Thymus (tissue), 11 donors: ENCODE results near the gene ZNF516. TPM values are rescaled to one million over a fixed set of nuclear protein-coding genes. Genes with fewer than 3 reads are reported as not detected.

Experiments used
- DNase-seq, 9 donors: peaks; one replicate each; pipeline ENCODE4 v3.0.0-alpha.2; 2013; ENCODE audit warnings: low spot score in 9 of 9, low read depth in 6 of 9, missing footprints in 1 of 9
- H3K27ac ChIP-seq, 2 donors: one replicate each; pipeline ENCODE4 v1.5.1; 2013; ENCODE audit warnings: control low read depth in 1 of 2, low read depth in 1 of 2, low read length in 1 of 2, mild to moderate bottlenecking in 1 of 2, moderate library complexity in 1 of 2
- H3K27me3 ChIP-seq, 2 donors: one replicate each; pipeline ENCODE4 v1.5.1; 2013; ENCODE audit warnings: low read length in 1 of 2; ENCODE audit not compliant: control insufficient read depth in 2 of 2, insufficient read depth in 1 of 2
- H3K36me3 ChIP-seq, 2 donors: one replicate each; pipeline ENCODE4 v1.5.1; 2013; ENCODE audit warnings: low read length in 1 of 2, mild to moderate bottlenecking in 1 of 2, moderate library complexity in 1 of 2; ENCODE audit not compliant: control insufficient read depth in 2 of 2, insufficient read depth in 2 of 2
- H3K4me1 ChIP-seq, 2 donors: one replicate each; pipeline ENCODE4 v1.5.1; 2013; ENCODE audit warnings: low read length in 2 of 2; ENCODE audit not compliant: control insufficient read depth in 2 of 2, insufficient read depth in 2 of 2
- H3K4me3 ChIP-seq, 2 donors: one replicate each; pipeline ENCODE4 v1.5.1; 2013; ENCODE audit warnings: low read length in 2 of 2, control low read depth in 1 of 2, mild to moderate bottlenecking in 1 of 2
- H3K9me3 ChIP-seq, 2 donors: one replicate each; pipeline ENCODE4 v1.5.1; 2013; ENCODE audit warnings: low read length in 1 of 2, mild to moderate bottlenecking in 1 of 2; ENCODE audit not compliant: control insufficient read depth in 2 of 2, insufficient read depth in 1 of 2
- WGBS: extraction: QIAGEN DNeasy Blood & Tissue Kit; methylation state at CpG from one replicate; pipeline ENCODE4 v1.1.7; 2013; 5-methylcytosine and 5-hydroxymethylcytosine counted together
- polyA plus RNA-seq: library from polyadenylated mRNA; stranded (reverse); fragments of 200-250 nt; gene quantifications from one replicate; pipeline ENCODE4 v1.2.3, GENCODE V29; 2013
- total RNA-seq: library from RNA; stranded (reverse); fragments of 120-200 nt; gene quantifications from one replicate; pipeline ENCODE4 v1.2.4, GENCODE V29; 2013
- donor health status: healthy.

ZNF516 gene
- total and polyA plus RNA-seq, 2 donors = 5.9 to 8.9 TPM

GRCh38 chr18:76349067-76349715 lies 145.9 kb downstream of the ZNF516 start:
- peak; percentile 27 to 80 (median 51) for DNase-seq
- H3K4me1 ChIP-seq = peaks cover 0 to 4% of the 10 kb centered on the region in 2 donors
- H3K27me3 ChIP-seq = no peaks in the 10 kb centered on the region
- peaks cover 0 to 6% of the 10 kb centered on the region in 2 donors for H3K9me3 ChIP-seq
- no peak overlapping the region for H3K27ac ChIP-seq
- no peak overlapping the region for H3K4me3 ChIP-seq
- 35% methylated on average over 29 of the region's 29 CpGs for WGBS
- H3K36me3 ChIP-seq = no peaks in the 10 kb centered on the region

DNA sequence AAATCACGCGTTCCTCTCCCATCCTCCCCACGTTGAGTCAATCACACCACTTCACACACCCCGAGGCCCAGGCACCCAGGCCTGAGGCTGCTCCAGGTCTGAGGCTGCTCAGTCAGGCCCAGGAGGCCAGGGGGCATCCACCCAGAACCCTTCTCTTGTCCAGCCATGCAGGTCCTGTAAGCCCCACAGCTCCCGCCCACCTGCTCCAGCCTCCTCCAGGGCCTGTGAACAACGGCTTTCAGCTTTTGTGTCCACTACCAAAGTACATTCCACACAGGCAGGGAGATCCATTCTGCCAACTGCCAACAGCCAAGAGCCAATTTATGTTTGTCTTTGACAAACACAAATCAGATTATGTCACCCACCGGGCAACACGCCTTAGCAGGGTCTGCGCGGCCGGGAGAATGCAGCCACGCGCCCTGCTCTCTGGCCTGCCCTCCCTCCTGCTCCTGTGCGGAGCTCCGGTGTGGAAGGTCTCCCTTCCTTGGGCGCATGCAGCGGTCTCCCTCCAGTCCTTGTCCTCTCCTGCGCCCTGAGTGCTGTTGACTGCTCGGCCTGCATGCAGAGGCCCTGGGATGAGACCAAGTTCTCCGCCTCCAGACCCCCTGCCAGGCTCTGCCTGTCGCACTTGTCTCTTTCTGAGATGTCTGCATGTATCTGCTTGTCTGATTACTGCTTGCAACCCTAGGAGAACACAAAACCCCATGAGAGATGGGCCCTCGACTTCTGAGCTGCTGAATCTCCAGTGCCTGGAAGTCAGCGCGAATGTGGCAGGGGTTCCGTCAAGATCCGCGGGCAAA lies 146.6 kb downstream of the ZNF516 start:
- H3K4me3 ChIP-seq = no peak overlapping the region
- no peaks in the 10 kb centered on the region for H3K36me3 ChIP-seq
- 91% methylated on average over 27 of the region's 27 CpGs for WGBS
- no peak for DNase-seq
- H3K27ac ChIP-seq = no peak overlapping the region
- H3K27me3 ChIP-seq = no peaks in the 10 kb centered on the region
- peaks cover 0 to 4% of the 10 kb centered on the region in 2 donors for H3K4me1 ChIP-seq
- peaks cover 0 to 2% of the 10 kb centered on the region in 2 donors for H3K9me3 ChIP-seq

- no peak for DNase-seq
- Histone ChIP-seq H3K27ac (no peak overlapping the region), H3K4me3 (no peak overlapping the region), H3K4me1 (peaks cover 0 to 4% of the 10 kb centered on the region in 2 donors), H3K9me3 (no peaks in the 10 kb centered on the region), H3K27me3 (no peaks in the 10 kb centered on the region), H3K36me3 (no peaks in the 10 kb centered on the region)
- 97% methylated on average over 7 of the region's 7 CpGs for WGBS
These were observed 147.7 kb downstream of the ZNF516 start for GRCh38 chr18:76347341-76347740.

- no peak for DNase-seq
- Histone ChIP-seq H3K9me3 (no peaks in the 10 kb centered on the region), H3K27ac (no peak overlapping the region), H3K4me3 (no peak overlapping the region), H3K27me3 (no peaks in the 10 kb centered on the region), H3K36me3 (no peaks in the 10 kb centered on the region), H3K4me1 (peaks cover 0 to 4% of the 10 kb centered on the region in 2 donors)
- 95% methylated on average over 29 of the region's 29 CpGs for WGBS
These were observed 148.4 kb downstream of the ZNF516 start for GRCh38 chr18:76346490-76347130.

DNA sequence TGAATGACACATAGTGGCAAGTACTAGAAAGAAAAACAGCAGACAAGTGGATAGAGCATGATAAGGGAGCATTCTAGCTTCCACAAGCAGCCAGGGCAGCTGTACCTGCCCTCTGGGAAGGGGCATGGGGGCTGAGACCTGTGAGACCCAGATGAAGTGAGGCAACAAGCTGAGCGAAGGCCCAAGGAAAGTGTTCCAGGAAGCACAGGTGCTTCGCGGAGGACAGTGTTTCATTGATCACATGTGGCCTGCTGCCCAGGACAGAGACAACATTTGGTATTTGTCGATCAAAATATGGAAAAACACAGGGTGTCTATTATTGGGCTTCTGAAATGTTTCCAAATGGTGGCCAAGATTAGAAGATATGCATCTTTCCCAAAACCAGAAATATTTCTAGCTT lies 149.1 kb downstream of the ZNF516 start:
- WGBS = 96% methylated on average over 4 of the region's 4 CpGs
- no peaks in the 10 kb centered on the region for H3K9me3 ChIP-seq
- DNase-seq = no peak
- no peak overlapping the region for H3K4me3 ChIP-seq
- no peaks in the 10 kb centered on the region for H3K36me3 ChIP-seq
- no peak overlapping the region for H3K27ac ChIP-seq
- H3K27me3 ChIP-seq = no peaks in the 10 kb centered on the region
- peaks cover 0 to 4% of the 10 kb centered on the region in 2 donors for H3K4me1 ChIP-seq

GRCh38 chr18:76343938-76344569 lies 151.0 kb downstream of the ZNF516 start:
- no peaks in the 10 kb centered on the region for H3K36me3 ChIP-seq
- H3K9me3 ChIP-seq = peaks cover 0 to 4% of the 10 kb centered on the region in 2 donors
- peaks cover 0 to 4% of the 10 kb centered on the region in 2 donors for H3K4me1 ChIP-seq
- no peaks in the 10 kb centered on the region for H3K27me3 ChIP-seq
- 98% methylated on average over 3 of the region's 3 CpGs for WGBS
- no peak overlapping the region for H3K4me3 ChIP-seq
- no peak for DNase-seq
- no peak overlapping the region for H3K27ac ChIP-seq

DNA sequence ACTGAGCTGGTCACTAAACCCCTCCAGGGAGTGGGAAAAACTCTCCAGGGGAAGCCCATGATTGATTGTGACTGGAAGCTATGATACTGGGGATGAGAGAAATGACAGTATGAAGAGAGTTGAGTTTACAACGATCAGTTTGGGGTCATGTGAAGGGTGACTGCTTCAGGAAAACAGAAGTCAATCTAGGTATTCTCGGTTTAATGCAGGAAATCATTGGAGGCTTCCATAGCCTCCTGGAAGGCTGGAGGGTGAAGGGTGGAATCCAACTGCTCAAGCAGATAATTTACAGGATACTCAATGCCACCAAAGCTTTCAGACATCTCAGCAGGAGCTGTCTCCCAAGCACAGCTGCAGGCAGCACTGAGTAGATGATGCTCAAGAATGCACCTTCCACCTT lies 154.6 kb downstream of the ZNF516 start:
- Histone ChIP-seq H3K27me3 (no peaks in the 10 kb centered on the region), H3K36me3 (no peaks in the 10 kb centered on the region), H3K9me3 (peaks cover 0 to 4% of the 10 kb centered on the region in 2 donors), H3K4me1 (peaks cover 0 to 3% of the 10 kb centered on the region in 2 donors), H3K27ac (no peak overlapping the region), H3K4me3 (no peak overlapping the region)
- DNase-seq = no peak
- 90% methylated on average over 2 of the region's 2 CpGs for WGBS

DNA sequence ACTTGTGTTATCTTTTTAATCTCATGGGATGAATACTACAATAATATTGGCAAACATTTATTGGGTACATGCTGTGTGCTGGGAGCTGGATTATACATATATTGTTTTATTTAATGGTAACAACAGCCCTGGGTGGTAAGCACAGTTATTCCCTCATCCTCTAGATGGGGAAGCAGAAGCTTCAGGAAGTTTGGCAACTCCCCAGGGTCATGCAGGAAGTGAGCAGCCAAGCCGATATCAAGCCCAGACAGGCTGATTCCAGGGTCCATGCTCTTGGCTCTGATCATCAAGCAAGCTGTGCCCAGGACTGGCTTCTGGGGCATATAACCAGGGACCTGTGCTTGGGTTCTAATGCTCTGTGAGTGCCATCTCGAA lies 155.8 kb downstream of the ZNF516 start:
- Histone ChIP-seq H3K4me1 (peaks cover 0 to 3% of the 10 kb centered on the region in 2 donors), H3K27ac (no peak overlapping the region), H3K36me3 (no peaks in the 10 kb centered on the region), H3K9me3 (peaks cover 0 to 4% of the 10 kb centered on the region in 2 donors), H3K27me3 (no peaks in the 10 kb centered on the region), H3K4me3 (no peak overlapping the region)
- no peak for DNase-seq
- WGBS = 71% methylated on average over 2 of the region's 2 CpGs
